HG03108 (cell line): ENCODE data around the gene DUSP22.
A peak's percentile ranks its signal among the peaks of the same experiment; 100 is the strongest.

ENCODE experiments used
- ATAC-seq: cut with Tn5 transposase; IDR thresholded peaks from one replicate; pipeline ENCODE4 v1.9.1; 2021; ENCODE audit warnings: moderate library complexity; ENCODE audit not compliant: unreplicated experiment

DUSP22 gene

DNA sequence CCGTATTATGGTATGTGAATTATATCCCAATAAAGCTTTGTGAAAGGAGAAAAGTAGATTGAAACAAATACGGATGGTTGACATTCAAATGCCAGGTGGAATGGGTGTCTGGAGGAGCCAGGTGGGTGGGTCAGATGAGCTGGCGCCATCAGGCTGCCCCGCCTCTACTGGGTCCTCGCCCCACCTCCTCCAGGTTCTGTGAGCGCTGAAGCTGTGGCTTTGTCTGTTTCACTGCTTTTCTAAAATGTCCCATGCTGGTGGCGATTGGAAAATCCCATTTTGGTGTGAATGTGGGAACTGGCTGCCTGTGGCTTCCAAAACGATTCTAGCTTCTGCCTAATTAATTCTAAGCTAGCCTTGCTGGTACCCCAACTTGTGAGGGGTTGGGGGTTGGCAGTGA, 16.5 kb downstream of the DUSP22 start:
- no peak for ATAC-seq

DNA sequence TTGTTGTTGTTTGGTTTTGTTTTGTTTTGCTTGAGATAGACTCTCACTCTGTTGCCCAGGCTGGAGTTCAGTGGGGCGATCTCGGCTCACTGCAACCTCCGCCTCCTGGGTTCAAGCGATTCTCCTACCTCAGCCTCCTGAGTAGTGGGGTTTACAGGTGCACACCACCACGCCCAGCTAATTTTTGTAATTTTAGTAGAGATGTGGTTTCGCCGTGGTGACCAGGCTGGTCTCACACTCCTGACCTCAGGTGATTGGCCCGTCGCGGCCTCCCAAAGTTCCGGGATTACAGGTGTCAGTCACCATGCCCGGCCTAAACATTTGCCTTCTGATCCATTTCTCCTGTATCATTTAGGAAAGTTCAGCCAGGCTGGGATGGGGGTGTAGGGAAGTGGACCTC, 17.7 kb downstream of the DUSP22 start:
- no peak for ATAC-seq

DNA sequence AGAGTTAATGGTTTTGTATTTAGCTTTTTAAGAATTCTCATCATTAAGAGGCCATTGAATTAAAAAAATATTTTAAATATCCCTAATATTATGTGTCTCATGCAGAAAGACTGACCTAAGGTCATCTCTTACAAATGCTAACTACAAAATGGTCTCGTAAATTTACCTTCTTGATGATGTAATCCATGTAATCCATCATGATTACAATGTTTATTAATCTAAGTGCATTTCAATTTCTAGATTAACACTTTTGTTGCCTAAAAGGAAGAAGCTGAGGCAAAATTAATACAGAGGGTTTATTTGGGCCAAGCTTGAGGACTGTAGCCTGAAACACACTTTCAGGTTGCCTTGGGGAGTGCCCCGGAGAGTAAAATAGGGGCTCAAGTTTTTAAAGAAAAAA, 18.4 kb downstream of the DUSP22 start:
- ATAC-seq = no peak

DNA sequence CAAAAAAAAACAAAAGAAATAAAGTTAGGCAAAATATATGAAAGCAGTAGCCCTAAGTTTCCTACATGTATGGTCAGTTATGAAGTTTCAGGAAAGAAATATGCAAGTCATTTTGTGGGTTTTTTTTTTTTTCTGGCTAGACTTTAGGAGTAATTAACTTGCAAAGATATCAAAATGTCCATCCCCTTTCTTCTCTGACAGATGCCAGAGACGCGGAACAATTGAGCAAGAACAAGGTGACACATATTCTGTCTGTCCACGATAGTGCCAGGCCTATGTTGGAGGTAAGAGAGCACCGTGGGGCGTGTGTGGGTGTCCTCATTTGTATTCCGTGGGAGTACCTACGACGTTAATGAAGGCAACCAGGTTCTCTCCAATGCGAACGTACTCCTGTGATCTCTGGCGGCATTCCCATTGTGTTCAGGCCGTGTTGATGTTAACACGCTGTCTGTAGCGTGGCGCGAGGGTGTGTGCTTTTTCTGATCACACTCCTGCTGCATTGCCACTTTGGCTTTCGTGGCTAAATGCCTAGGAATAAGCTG, 19.5 kb downstream of the DUSP22 start:
- ATAC-seq = no peak

DNA sequence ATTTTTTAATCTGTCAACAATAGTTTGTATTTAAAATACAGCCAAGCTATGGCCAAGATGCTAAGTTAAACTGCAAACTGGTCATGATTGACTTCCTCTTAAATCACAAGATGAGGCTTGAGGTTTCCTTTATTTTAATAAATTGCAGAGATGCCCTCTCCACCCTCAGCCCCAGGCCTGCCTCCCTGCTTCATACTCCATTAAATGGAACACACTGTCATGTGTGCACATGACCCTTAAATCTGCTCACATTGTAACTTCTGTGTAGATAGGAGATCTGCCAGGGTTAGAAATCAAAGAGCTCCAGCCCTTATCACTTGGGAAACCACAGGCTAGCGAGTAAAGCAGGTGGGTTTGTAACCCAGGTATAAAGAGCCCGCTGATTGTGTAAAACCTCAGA, 20.8 kb downstream of the DUSP22 start:
- ATAC-seq = no peak

- ATAC-seq = no peak
Observed at GRCh38 chr6:313917-314316, 21.6 kb downstream of the DUSP22 start.

- no peak for ATAC-seq
Observed at GRCh38 chr6:314377-314776, 22.1 kb downstream of the DUSP22 start.

GRCh38 chr6:315226-315625, 22.9 kb downstream of the DUSP22 start:
- ATAC-seq = no peak

- peak; percentile 23 for ATAC-seq
Observed at GRCh38 chr6:315921-316752, 23.9 kb downstream of the DUSP22 start.

- ATAC-seq = no peak
Observed at GRCh38 chr6:316753-317038, 24.4 kb downstream of the DUSP22 start.

DNA sequence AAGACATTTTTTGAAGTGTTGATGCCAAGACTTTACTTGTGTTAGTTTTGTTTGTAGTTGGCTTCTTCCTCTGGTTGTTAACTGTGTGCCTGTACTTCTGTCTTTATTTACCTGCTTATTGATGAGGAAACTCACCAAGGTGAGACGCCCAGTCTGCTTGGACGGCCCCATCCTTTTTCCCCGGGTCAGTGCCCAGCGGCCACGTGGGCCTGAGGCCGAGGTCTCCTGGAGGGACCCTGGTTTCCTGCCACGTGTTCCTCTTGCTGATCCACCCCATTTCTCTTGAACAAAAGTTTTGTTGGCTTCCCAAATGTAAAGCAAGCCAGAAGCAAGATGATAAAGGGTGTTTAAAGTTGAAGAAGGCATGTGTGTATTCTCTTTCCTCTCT, 24.8 kb downstream of the DUSP22 start:
- no peak for ATAC-seq

DNA sequence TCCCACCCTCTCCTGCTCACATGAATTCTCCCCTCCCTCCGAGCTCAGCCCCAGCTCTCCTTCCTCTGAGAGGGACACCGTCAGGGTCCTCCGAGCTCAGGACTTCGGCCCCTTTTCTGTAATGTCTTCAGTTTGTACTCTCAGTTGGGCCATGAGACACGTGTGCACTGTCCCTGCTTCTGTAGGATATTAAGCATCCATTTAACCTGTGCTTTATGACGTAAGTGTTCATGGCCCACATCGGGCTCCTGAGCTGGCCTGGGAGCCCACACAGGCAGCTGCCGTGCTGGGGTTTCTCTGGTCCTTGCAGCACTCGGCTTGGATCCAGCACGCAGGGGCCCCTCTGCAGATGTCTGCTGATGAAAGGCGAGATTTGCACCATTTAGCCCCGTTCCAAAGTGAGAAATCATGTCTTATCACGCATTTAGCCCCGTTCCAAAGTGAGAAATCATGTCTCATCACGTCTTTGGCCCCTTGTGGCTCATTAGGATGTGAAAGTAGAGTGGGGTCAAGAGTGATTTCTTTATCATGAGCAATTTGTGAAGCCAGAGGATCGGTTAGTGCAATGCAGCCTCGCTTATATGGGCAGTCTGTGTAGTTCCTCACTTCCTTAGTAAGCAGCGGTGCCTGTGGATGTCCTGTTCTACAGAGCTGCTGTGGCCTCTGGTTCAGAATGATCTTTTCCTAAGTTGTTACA, 25.3 kb downstream of the DUSP22 start:
- ATAC-seq = no peak

DNA sequence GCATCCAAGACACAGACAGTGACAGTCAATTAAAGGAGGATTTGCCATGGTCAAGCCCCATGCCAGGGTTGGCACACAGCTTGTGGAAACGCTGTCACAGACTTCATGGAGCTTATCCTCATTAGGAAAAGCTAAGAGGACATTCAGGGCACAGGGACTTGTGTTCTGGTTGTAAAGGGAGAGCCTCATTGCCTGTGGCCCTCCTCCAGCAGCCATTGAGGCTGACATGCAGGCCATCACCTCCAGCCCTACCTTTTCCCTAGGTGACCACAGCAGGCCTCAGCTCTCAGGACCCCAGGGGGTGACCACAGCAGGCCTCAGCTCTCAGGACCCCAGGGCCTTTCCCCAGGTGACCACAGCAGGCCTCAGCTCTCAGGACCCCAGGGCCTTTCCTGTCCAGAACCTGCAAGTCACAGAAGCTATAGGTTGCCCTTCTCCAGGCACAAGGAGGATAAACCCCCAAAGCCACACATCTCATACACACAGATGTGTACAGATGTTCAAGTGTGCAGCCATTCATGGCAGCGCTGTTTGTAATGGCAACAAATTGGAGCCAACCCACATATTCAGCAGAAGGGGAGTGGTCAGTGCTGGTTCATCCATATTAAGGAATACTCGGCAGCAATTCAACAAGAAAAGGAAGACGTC, 26.1 kb downstream of the DUSP22 start:
- ATAC-seq = no peak

GRCh38 chr6:319177-320131, 27.2 kb downstream of the DUSP22 start:
- ATAC-seq = peak; percentile 38

DNA sequence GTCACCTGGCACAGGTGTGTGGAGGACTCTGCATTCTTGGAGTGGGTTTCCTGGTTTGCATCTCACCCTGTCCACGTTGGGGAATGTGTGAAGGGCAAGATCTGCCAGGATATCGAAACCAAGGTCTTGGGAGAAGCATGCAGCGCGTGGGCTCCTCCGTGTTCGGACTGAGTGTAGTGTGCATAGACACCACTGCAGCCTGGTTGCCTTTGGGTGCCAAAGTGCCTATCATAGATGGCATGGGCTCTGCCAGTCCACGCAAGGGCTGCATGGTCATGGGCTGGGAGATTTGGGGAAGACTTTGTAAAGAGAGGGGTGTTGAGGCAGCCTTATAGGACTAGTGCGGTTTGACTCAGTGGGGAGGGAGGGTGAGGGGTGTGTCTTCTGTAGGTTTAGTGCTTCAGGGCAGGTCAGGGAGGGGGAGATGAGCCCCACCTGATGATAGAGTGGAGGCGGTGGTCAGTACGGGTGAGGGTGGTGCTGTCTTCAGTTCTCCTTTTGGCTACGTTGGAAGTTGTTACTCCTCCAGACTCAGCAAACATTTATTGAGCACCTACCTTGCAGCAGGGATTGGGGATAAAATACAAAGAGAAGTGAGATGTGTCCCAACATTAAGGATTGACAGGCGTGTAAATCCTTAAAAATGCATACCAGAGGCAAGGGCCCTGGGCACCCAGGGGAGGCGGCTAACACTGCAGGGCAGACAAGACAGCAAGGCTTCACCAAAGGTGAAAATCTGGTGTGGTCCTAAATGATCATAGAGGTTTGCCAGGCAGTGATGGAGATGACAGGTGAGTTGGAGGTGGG, 28.3 kb downstream of the DUSP22 start:
- ATAC-seq = no peak

DNA sequence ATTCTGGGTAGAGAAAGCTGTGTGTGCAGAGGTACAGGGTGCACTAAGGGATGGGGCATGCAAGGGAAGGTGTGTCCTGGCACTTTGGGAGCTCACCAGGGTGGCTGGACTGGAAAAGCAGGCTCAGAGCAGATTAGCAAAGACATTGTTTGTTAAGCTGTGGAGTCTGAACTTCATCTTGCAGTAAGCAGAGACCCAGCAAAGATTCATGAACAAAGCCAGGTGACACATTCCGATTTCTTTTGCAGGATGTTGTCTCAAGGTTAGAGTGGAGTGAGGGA, 28.8 kb downstream of the DUSP22 start:
- no peak for ATAC-seq

DNA sequence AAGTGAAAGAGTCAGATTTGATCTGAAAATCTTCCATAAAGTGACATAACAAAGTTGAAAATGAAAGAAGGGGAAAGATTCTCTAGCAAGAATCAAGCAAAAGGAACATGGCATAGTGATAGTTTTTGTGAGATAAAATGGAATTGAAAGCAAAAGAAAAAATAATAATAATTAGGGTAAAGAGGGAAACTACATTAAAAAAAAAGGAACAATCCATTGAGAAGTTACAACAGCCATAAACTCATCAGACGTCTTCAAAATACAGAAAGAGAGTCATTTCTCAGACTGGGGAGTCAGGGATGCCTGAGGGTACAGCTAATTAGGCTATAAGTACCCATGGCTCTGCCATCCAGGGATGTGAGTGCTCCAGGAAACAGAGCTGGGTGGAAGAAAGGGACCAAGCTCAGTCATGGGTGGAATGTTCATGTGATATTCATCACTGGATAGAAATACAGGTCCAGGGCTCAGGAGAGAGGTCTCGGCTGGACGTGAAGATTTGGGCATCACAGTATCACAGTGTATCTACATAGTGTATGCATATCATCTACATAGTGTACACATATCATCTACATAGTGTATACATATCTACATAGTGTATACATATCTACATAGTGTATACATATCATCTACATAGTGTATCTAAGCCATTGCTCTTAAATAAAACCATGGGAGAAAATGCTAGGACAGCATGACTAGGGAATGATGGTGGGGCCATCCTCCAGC, 29.4 kb downstream of the DUSP22 start:
- ATAC-seq = no peak

DNA sequence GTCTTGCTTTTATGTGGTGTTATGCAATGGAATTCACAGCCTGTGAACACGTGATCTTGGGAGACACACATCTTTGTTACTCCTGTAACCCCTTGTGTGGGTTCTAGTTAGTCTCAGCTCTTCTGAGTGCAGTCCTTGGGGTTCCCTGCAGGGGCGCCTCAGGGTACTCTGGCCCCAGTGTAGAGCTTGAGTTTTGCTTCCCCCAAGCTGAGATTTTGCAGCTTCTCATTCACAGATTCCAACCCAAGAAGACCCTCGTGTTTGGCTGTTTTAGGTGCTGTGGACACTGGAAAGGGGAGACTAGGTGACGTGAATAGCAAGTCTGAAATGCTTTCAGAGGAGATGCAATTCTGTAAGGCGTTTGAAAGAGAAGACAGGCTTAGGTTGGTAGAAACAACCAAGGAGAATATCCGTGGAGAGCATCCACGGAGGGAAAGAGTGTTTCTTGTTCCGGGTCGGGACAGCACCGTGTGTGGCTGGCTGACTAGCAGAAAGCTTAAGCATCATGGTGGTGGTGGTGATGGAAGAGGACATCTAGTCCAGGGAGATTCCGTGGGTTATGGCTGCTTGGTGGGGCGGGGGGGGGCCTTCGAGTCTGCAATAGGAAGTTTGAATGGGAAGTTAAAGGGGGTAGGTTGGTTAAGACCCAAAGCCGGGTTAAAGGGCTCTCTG, 30.1 kb downstream of the DUSP22 start:
- no peak for ATAC-seq
